Measurements from ENCODE around the gene ATOSA. TPM values are rescaled to one million over a fixed set of nuclear protein-coding genes. Genes with fewer than 3 reads are reported as not detected.
A peak's percentile ranks its signal among the peaks of the same experiment; 100 is the strongest.

ATOSA gene
- total RNA-seq: 100 to 1,000 TPM in 2 of 5 donors, 10 to 100 TPM in 3; 46.1 to 206 (median 93.5) TPM
- polyA plus RNA-seq: 10 to 100 TPM; 19.4 to 31.4 (median 23.7) TPM
- long read RNA-seq, donor 1: 0 reads
- long read RNA-seq, donor 2: 0 reads
- long read RNA-seq, donor 3, partial matches to known transcripts: 0 of 2 reads
- long read RNA-seq, donor 3, other reads (novel, unspliced or antisense): 0 of 2 reads
- long read RNA-seq, donor 4: 0 reads
- long read RNA-seq, donor 5, partial matches to known transcripts: 0 of 1 reads
- long read RNA-seq, donor 5, other reads (novel, unspliced or antisense): 0 of 1 reads
- long read RNA-seq, donor 6, partial matches to known transcripts: 0 of 3 reads
- long read RNA-seq, donor 6, other reads (novel, unspliced or antisense): 0 of 3 reads
- long read RNA-seq, donor 7: 0 reads
- long read RNA-seq, donor 8, partial matches to known transcripts: 0 of 2 reads
- long read RNA-seq, donor 8, other reads (novel, unspliced or antisense): 0 of 2 reads
- long read RNA-seq, donor 9, partial matches to known transcripts: 0 of 2 reads
- long read RNA-seq, donor 9, other reads (novel, unspliced or antisense): 0 of 2 reads
- long read RNA-seq, donor 10, partial matches to known transcripts: 0 of 1 reads
- long read RNA-seq, donor 10, other reads (novel, unspliced or antisense): 0 of 1 reads

GRCh38 chr15:52679232-52680040 lies at the start of gene ATOSA:
Gene ATOSA (minus strand): TSS chr15:52679388. CDS start chr15:52678021, 1,367 bp downstream.
- H3K36me3 ChIP-seq: peaks cover 0 to 23% (median 14%) of the 10 kb centered on the region in 4 donors
- peak; percentile 92 to 97 for DNase-seq
- no peaks in the 10 kb centered on the region for H3K27me3 ChIP-seq
- 0 to 2% (median 1%) methylated on average over 40 to 54 of the region's 55 CpGs for WGBS, 5 donors
- no peak for TF ChIP-seq EP300 (IDR thresholded peaks at IDR 0.05)
- peak; percentile 72 to 90 (median 86) for TF ChIP-seq POLR2AphosphoS5 (IDR thresholded peaks at IDR 0.05)
- TF ChIP-seq CTCF (IDR thresholded peaks at IDR 0.05): peak in 2 of 7 experiments; percentile 4 to 5
- TF ChIP-seq POLR2A (IDR thresholded peaks at IDR 0.05): peak in 2 of 4 donors; percentile 48 to 57
- peaks cover 23 to 47% (median 42%) of the 10 kb centered on the region in 4 donors for H3K4me1 ChIP-seq
- peak within 1 kb of the TSS; percentile 97 to 100 (median 98) for H3K27ac ChIP-seq
- peak within 1 kb of the TSS; percentile 72 to 96 (median 88) for H3K4me3 ChIP-seq
- no peaks in the 10 kb centered on the region for H3K9me3 ChIP-seq
- intact Hi-C loops (cut with DNase I; ENCODE audit: low total_unique reads): no loop called here

- Histone ChIP-seq H3K9me3 (no peaks in the 10 kb centered on the region), H3K27ac (no peak overlapping the region), H3K27me3 (no peaks in the 10 kb centered on the region), H3K36me3 (no peaks in the 10 kb centered on the region), H3K4me3 (no peak overlapping the region), H3K4me1 (peaks cover 0 to 17% (median 5%) of the 10 kb centered on the region in 4 donors)
- intact Hi-C loops (cut with DNase I; ENCODE audit: low total_unique reads): no loop called here
- TF ChIP-seq CTCF (IDR thresholded peaks at IDR 0.05) (no peak), EP300 (IDR thresholded peaks at IDR 0.05) (no peak)
- WGBS, 5 donors: 46 to 59% (median 54%) methylated on average over 2 of the region's 2 CpGs
- DNase-seq: no peak
These were observed 49.7 kb upstream of the ATOSA start for GRCh38 chr15:52728899-52729298.

DNA sequence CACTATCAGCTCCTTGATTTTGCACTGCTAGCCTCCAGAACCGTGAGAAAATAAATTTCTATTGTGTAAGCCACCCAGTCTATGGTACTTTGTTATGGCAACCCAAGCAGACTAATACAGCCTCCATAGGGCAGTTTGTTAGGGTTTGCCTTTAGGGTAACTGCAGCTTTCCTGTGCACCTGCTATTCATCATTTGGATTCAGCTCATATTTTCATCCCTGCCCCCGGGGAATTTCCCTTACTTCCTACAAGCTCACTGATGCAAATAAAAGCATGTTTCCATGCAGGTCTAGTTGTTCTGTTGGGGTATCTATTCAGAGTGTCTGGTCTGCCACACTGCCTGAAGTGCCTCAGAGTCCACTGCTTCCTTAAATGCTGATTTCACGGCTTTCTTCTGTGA lies 48.6 kb upstream of the ATOSA start:
- peaks cover 0 to 11% (median 0%) of the 10 kb centered on the region in 4 donors for H3K4me1 ChIP-seq
- H3K4me3 ChIP-seq: no peak overlapping the region
- WGBS, 5 donors: 72 to 87% (median 78%) methylated on average over 3 of the region's 3 CpGs
- TF ChIP-seq POLR2A (IDR thresholded peaks at IDR 0.05): no peak
- TF ChIP-seq POLR2AphosphoS5 (IDR thresholded peaks at IDR 0.05): no peak
- no peak for TF ChIP-seq CTCF (IDR thresholded peaks at IDR 0.05)
- TF ChIP-seq EP300 (IDR thresholded peaks at IDR 0.05): no peak
- no peaks in the 10 kb centered on the region for H3K9me3 ChIP-seq
- H3K27me3 ChIP-seq: no peaks in the 10 kb centered on the region
- no peak for DNase-seq
- H3K36me3 ChIP-seq: no peaks in the 10 kb centered on the region
- intact Hi-C loops (cut with DNase I; ENCODE audit: low total_unique reads): no loop called here
- H3K27ac ChIP-seq: no peak overlapping the region

- no peaks in the 10 kb centered on the region for H3K27me3 ChIP-seq
- WGBS, 5 donors: 93 to 99% (median 94%) methylated on average over 2 of the region's 2 CpGs
- H3K4me3 ChIP-seq: no peak overlapping the region
These were observed 47.0 kb upstream of the ATOSA start for GRCh38 chr15:52726195-52726594.

More at GRCh38 chr15:52726195-52726594, 47.0 kb upstream of the ATOSA start:
- H3K36me3 ChIP-seq: no peaks in the 10 kb centered on the region
- no peak for DNase-seq
- TF ChIP-seq POLR2A (IDR thresholded peaks at IDR 0.05) (no peak), POLR2AphosphoS5 (IDR thresholded peaks at IDR 0.05) (no peak), CTCF (IDR thresholded peaks at IDR 0.05) (no peak), EP300 (IDR thresholded peaks at IDR 0.05) (no peak)
- H3K4me1 ChIP-seq: peaks cover 0 to 11% (median 0%) of the 10 kb centered on the region in 4 donors
- no peak overlapping the region for H3K27ac ChIP-seq
- intact Hi-C loops (cut with DNase I; ENCODE audit: low total_unique reads): no loop called here
- no peaks in the 10 kb centered on the region for H3K9me3 ChIP-seq

All from stomach (tissue), 19 donors.